K562 (cell line): ENCODE measurements around the gene ERLIN1.

ENCODE experiments used
- AFF4 ChIP-seq: sonication (generic); formaldehyde crosslinking; IDR thresholded peaks from 2 replicates; pipeline ENCODE4 v1.8.0; 2023; ENCODE audit warnings: mild to moderate bottlenecking, missing genetic modification reagents
- EP300 ChIP-seq: IDR thresholded peaks from 2 replicates; pipeline ENCODE4 v1.6.1; 2012; ENCODE audit warnings: low read length, improper control_type of control experiment
- POLR2AphosphoS2 ChIP-seq: IDR thresholded peaks from 2 replicates; pipeline ENCODE4 v1.6.1; 2012; ENCODE audit warnings: low read length, improper control_type of control experiment
- SRSF3 ChIP-seq: fragments of 200-400 bp; formaldehyde crosslinking; IDR thresholded peaks from 2 replicates; pipeline ENCODE4 v1.6.1; 2016; ENCODE audit warnings: mild to moderate bottlenecking, low read length, moderate library complexity; ENCODE audit not compliant: insufficient read depth
- TF ChIP-seq, protein P1 (sequence below): sonication (generic); formaldehyde crosslinking; IDR thresholded peaks from 2 replicates; pipeline ENCODE4 v1.8.0; 2022; ENCODE audit warnings: missing genetic modification reagents, mild to moderate bottlenecking, borderline replicate concordance
- TF ChIP-seq, protein P2 (sequence below): sonication (generic); formaldehyde crosslinking; IDR thresholded peaks from 2 replicates; pipeline ENCODE4 v1.8.1; 2023; ENCODE audit warnings: missing genetic modification reagents, mild to moderate bottlenecking, borderline replicate concordance

DNA sequence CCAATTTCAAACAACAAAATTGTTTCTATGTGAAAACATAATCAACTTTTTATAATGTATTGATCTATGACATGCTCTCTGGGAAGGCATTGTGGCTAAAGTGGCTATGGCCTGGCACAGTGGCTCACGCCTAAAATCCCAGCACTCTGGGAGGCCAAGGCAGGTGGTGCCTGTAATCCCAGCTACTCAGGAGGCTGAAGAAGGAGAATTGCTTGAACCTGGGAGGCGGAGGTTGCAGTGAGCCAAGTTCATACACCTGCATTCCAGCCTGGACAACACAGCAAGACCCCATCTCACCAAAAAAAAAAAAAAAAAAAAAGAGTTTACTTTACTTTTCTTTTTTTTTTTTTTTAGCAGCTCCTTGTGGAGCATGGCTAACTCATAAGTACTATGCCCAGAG lies 65.3 kb downstream of the ERLIN1 start:
- TF ChIP-seq POLR2AphosphoS2 (no peak), AFF4 (CRISPR knock-in tag) (no peak), EP300 (no peak), SRSF3 (no peak)
- TF ChIP-seq, protein P1, sequence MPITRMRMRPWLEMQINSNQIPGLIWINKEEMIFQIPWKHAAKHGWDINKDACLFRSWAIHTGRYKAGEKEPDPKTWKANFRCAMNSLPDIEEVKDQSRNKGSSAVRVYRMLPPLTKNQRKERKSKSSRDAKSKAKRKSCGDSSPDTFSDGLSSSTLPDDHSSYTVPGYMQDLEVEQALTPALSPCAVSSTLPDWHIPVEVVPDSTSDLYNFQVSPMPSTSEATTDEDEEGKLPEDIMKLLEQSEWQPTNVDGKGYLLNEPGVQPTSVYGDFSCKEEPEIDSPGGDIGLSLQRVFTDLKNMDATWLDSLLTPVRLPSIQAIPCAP (CRISPR knock-in tag), result no peak
- TF ChIP-seq, protein P2, sequence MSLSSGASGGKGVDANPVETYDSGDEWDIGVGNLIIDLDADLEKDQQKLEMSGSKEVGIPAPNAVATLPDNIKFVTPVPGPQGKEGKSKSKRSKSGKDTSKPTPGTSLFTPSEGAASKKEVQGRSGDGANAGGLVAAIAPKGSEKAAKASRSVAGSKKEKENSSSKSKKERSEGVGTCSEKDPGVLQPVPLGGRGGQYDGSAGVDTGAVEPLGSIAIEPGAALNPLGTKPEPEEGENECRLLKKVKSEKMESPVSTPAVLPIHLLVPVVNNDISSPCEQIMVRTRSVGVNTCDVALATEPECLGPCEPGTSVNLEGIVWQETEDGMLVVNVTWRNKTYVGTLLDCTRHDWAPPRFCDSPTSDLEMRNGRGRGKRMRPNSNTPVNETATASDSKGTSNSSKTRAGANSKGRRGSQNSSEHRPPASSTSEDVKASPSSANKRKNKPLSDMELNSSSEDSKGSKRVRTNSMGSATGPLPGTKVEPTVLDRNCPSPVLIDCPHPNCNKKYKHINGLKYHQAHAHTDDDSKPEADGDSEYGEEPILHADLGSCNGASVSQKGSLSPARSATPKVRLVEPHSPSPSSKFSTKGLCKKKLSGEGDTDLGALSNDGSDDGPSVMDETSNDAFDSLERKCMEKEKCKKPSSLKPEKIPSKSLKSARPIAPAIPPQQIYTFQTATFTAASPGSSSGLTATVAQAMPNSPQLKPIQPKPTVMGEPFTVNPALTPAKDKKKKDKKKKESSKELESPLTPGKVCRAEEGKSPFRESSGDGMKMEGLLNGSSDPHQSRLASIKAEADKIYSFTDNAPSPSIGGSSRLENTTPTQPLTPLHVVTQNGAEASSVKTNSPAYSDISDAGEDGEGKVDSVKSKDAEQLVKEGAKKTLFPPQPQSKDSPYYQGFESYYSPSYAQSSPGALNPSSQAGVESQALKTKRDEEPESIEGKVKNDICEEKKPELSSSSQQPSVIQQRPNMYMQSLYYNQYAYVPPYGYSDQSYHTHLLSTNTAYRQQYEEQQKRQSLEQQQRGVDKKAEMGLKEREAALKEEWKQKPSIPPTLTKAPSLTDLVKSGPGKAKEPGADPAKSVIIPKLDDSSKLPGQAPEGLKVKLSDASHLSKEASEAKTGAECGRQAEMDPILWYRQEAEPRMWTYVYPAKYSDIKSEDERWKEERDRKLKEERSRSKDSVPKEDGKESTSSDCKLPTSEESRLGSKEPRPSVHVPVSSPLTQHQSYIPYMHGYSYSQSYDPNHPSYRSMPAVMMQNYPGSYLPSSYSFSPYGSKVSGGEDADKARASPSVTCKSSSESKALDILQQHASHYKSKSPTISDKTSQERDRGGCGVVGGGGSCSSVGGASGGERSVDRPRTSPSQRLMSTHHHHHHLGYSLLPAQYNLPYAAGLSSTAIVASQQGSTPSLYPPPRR (CRISPR knock-in tag), result no peak
